Esophagus squamous epithelium (tissue), 4 donors: ENCODE measurements around the gene IL10RA.

Experiments
- CTCF ChIP-seq, 6 experiments: fragments of 450-650 bp in 4 of 6; fragments of 200-600 bp in 2 of 6; sonication (generic) in 2 of 6; IDR thresholded peaks; one replicate each; pipeline ENCODE4 v1.5.1; 2016 to 2019; ENCODE audit warnings: antibody characterized with exemption in 6 of 6, mild to moderate bottlenecking in 4 of 6, moderate library complexity in 4 of 6
- POLR2A ChIP-seq, 4 donors: fragments of 450-650 bp; IDR thresholded peaks; one replicate each; pipeline ENCODE4 v1.6.1; 2017; ENCODE audit warnings: antibody characterized with exemption in 4 of 4, mild to moderate bottlenecking in 4 of 4, moderate library complexity in 3 of 4

DNA sequence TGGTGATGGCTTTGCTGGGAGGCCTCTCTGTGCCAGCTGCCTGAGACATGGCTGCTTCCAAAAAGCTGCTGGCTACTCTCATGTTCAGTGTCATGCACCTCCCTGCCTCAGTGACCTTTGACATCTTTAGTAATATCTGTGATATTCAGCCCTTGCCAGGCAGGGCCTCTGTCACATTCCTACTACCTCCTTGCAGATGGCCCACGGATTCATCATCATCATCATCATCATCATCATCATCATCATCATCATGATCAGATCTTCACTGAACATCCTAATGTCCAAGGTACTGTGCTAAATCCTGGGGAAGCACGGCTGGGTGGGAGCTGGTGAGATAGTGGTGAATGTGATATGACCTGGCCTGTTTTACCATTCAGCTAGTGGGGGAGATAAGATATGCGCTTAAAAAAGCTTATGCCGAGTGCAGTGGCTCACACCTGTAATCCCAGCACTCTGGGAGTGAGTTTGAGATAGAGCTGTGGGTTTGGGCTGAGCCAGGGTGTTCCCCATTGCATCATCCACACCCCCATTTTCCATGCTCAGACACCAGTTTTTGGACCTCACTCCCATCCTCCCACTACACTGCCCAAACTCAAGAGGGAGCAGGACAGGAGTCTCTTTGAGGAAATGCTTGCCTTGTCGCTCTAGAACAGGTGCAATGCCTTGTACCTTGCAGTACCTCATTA, 39.9 kb upstream of the IL10RA start:
- TF ChIP-seq CTCF (IDR thresholded peaks at IDR 0.05): no peak
- no peak for TF ChIP-seq POLR2A (IDR thresholded peaks at IDR 0.05)
